OCI-LY7 (cell line): ENCODE measurements around the gene OR2AP1.

Experiments
- CTCF ChIP-seq: fragments of 200-600 bp; sonication (generic); conservative IDR thresholded peaks from 2 replicates; pipeline ENCODE4 v1.5.1; 2014; ENCODE audit warnings: mild to moderate bottlenecking, antibody characterized with exemption, low read length, moderate library complexity, mixed read lengths
- EZH2phosphoT487 ChIP-seq: fragments of 200-600 bp; sonication (generic); IDR thresholded peaks from 2 replicates; pipeline ENCODE4 v1.6.1; 2018; ENCODE audit warnings: low read depth, borderline replicate concordance, mild to moderate bottlenecking, mixed run types, antibody characterized with exemption, low read length, moderate library complexity, mixed read lengths

- TF ChIP-seq CTCF = no peak
- TF ChIP-seq EZH2phosphoT487 = no peak
These were observed 42.5 kb downstream of the OR2AP1 start for GRCh38 chr12:55614764-55615163.
